ENCODE data around the gene HOMER1. TPM values are rescaled to one million over a fixed set of nuclear protein-coding genes. Genes with fewer than 3 reads are reported as not detected.

HOMER1 gene
- total and polyA plus RNA-seq, 2 of the 13 experiments (the other 11 are each of a cell fraction or from before 2014, with no cell fraction given), result 5.3 to 24.8 TPM

- TF ChIP-seq, protein P1, sequence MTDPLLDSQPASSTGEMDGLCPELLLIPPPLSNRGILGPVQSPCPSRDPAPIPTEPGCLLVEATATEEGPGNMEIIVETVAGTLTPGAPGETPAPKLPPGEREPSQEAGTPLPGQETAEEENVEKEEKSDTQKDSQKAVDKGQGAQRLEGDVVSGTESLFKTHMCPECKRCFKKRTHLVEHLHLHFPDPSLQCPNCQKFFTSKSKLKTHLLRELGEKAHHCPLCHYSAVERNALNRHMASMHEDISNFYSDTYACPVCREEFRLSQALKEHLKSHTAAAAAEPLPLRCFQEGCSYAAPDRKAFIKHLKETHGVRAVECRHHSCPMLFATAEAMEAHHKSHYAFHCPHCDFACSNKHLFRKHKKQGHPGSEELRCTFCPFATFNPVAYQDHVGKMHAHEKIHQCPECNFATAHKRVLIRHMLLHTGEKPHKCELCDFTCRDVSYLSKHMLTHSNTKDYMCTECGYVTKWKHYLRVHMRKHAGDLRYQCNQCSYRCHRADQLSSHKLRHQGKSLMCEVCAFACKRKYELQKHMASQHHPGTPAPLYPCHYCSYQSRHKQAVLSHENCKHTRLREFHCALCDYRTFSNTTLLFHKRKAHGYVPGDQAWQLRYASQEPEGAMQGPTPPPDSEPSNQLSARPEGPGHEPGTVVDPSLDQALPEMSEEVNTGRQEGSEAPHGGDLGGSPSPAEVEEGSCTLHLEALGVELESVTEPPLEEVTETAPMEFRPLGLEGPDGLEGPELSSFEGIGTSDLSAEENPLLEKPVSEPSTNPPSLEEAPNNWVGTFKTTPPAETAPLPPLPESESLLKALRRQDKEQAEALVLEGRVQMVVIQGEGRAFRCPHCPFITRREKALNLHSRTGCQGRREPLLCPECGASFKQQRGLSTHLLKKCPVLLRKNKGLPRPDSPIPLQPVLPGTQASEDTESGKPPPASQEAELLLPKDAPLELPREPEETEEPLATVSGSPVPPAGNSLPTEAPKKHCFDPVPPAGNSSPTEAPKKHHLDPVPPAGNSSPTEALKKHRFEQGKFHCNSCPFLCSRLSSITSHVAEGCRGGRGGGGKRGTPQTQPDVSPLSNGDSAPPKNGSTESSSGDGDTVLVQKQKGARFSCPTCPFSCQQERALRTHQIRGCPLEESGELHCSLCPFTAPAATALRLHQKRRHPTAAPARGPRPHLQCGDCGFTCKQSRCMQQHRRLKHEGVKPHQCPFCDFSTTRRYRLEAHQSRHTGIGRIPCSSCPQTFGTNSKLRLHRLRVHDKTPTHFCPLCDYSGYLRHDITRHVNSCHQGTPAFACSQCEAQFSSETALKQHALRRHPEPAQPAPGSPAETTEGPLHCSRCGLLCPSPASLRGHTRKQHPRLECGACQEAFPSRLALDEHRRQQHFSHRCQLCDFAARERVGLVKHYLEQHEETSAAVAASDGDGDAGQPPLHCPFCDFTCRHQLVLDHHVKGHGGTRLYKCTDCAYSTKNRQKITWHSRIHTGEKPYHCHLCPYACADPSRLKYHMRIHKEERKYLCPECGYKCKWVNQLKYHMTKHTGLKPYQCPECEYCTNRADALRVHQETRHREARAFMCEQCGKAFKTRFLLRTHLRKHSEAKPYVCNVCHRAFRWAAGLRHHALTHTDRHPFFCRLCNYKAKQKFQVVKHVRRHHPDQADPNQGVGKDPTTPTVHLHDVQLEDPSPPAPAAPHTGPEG (CRISPR knock-in tag; IDR thresholded peaks at IDR 0.05), result peak; percentile 13; the same call in 1 of the 2 replicates
- TF ChIP-seq ZNF180 (CRISPR knock-in tag; IDR thresholded peaks at IDR 0.05; ENCODE audit: borderline replicate concordance, low read depth), result no peak
- TF ChIP-seq MED13 (CRISPR knock-in tag; IDR thresholded peaks at IDR 0.05), result no peak
- TF ChIP-seq, protein P2, sequence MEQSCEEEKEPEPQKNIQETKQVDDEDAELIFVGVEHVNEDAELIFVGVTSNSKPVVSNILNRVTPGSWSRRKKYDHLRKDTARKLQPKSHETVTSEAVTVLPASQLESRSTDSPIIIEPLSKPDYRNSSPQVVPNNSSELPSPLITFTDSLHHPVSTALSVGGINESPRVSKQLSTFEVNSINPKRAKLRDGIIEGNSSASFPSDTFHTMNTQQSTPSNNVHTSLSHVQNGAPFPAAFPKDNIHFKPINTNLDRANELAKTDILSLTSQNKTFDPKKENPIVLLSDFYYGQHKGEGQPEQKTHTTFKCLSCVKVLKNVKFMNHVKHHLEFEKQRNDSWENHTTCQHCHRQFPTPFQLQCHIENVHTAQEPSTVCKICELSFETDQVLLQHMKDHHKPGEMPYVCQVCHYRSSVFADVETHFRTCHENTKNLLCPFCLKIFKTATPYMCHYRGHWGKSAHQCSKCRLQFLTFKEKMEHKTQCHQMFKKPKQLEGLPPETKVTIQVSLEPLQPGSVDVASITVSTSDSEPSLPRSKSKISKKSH (CRISPR knock-in tag; IDR thresholded peaks at IDR 0.05; ENCODE audit: borderline replicate concordance), result no peak
- TF ChIP-seq ZNF275 (CRISPR knock-in tag; IDR thresholded peaks at IDR 0.05; ENCODE audit: borderline replicate concordance), result no peak
- no peak for TF ChIP-seq NFRKB (IDR thresholded peaks at IDR 0.05)
- peak; percentile 67; the same call in 1 of the 2 replicates for TF ChIP-seq SIX4 (CRISPR knock-in tag; IDR thresholded peaks at IDR 0.05)
- peak; percentile 49; the same call in 1 of the 2 replicates for TF ChIP-seq GATA4 (IDR thresholded peaks at IDR 0.05; ENCODE audit: borderline replicate concordance, low read depth)
- TF ChIP-seq NAIF1 (CRISPR knock-in tag; IDR thresholded peaks at IDR 0.05; ENCODE audit: borderline replicate concordance), result no peak
- no peak for TF ChIP-seq ZNF407 (CRISPR knock-in tag; IDR thresholded peaks at IDR 0.05; ENCODE audit: not compliant biosample characterization)
- no peak for TF ChIP-seq ZNF484 (CRISPR knock-in tag; IDR thresholded peaks at IDR 0.05; ENCODE audit: borderline replicate concordance, low read depth)
These were observed 614 bp upstream of the HOMER1 start (continued) for GRCh38 chr5:79514391-79515105.
